WTC11 (cell line): ENCODE results near the gene ACRV1.

Experiments used
- ESRRA ChIP-seq: sonication (generic); formaldehyde crosslinking; IDR thresholded peaks from 2 replicates; pipeline ENCODE4 v1.8.1; 2022; ENCODE audit warnings: mild to moderate bottlenecking, missing genetic modification reagents, borderline replicate concordance
- FOXK1 ChIP-seq: sonication (generic); formaldehyde crosslinking; IDR thresholded peaks from 2 replicates; pipeline ENCODE4 v1.8.0; 2022; ENCODE audit warnings: mild to moderate bottlenecking, moderate library complexity, missing genetic modification reagents
- NFE2L1 ChIP-seq: sonication (generic); formaldehyde crosslinking; IDR thresholded peaks from 2 replicates; pipeline ENCODE4 v1.8.1; 2023; ENCODE audit warnings: missing genetic modification reagents
- NFYB ChIP-seq: sonication (generic); formaldehyde crosslinking; conservative IDR thresholded peaks from 2 replicates; pipeline ENCODE4 v1.8.0; 2022; ENCODE audit warnings: low read depth, missing genetic modification reagents
- SP1 ChIP-seq: sonication (generic); formaldehyde crosslinking; conservative IDR thresholded peaks from 2 replicates; pipeline ENCODE4 v1.8.1; 2022; ENCODE audit warnings: missing genetic modification reagents
- TF ChIP-seq, protein P1 (sequence below): fragments of 200-600 bp; IDR thresholded peaks from 2 replicates; pipeline ENCODE4 v1.8.0; 2022; ENCODE audit warnings: antibody characterized with exemption
- TF ChIP-seq, protein P2 (sequence below): sonication (generic); formaldehyde crosslinking; IDR thresholded peaks from 2 replicates; pipeline ENCODE4 v1.8.1; 2022; ENCODE audit warnings: mild to moderate bottlenecking, missing genetic modification reagents, moderate library complexity, borderline replicate concordance
- TF ChIP-seq, protein P3 (sequence below): sonication (generic); formaldehyde crosslinking; IDR thresholded peaks from 2 replicates; pipeline ENCODE4 v1.8.1; 2023; ENCODE audit warnings: mild to moderate bottlenecking, missing genetic modification reagents, moderate library complexity
- TF ChIP-seq, protein P4 (sequence below): sonication (generic); formaldehyde crosslinking; IDR thresholded peaks from 2 replicates; pipeline ENCODE4 v1.8.0; 2022; ENCODE audit warnings: mild to moderate bottlenecking, missing genetic modification reagents
- TF ChIP-seq, protein P5 (sequence below): sonication (generic); formaldehyde crosslinking; IDR thresholded peaks from 2 replicates; pipeline ENCODE4 v1.8.1; 2022; ENCODE audit warnings: low read depth, mild to moderate bottlenecking, moderate library complexity, missing genetic modification reagents, borderline replicate concordance
- TF ChIP-seq, protein P6 (sequence below): sonication (generic); formaldehyde crosslinking; IDR thresholded peaks from 2 replicates; pipeline ENCODE4 v1.8.0; 2022; ENCODE audit warnings: missing genetic modification reagents

DNA sequence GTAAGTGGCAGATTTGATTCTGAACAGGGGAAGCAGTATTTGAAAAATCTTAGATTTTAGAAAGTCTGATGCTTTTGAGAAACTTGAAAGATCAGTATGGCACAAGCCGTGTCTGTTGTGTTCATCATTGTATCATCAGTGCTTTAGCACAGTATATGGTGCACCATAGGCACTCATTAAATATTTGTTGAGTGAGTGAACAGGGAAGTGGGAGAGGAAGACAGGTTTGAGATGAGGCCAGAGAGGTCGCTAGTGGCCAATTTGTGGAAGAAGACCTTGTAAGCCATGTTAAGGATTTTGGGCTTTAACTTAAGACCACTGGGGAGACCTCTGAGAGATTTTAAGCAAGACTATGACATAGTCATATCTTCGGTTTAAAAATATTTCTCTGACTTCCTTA, 42.8 kb downstream of the ACRV1 start:
- TF ChIP-seq, protein P1, sequence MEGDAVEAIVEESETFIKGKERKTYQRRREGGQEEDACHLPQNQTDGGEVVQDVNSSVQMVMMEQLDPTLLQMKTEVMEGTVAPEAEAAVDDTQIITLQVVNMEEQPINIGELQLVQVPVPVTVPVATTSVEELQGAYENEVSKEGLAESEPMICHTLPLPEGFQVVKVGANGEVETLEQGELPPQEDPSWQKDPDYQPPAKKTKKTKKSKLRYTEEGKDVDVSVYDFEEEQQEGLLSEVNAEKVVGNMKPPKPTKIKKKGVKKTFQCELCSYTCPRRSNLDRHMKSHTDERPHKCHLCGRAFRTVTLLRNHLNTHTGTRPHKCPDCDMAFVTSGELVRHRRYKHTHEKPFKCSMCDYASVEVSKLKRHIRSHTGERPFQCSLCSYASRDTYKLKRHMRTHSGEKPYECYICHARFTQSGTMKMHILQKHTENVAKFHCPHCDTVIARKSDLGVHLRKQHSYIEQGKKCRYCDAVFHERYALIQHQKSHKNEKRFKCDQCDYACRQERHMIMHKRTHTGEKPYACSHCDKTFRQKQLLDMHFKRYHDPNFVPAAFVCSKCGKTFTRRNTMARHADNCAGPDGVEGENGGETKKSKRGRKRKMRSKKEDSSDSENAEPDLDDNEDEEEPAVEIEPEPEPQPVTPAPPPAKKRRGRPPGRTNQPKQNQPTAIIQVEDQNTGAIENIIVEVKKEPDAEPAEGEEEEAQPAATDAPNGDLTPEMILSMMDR: no peak
- TF ChIP-seq, protein P2, sequence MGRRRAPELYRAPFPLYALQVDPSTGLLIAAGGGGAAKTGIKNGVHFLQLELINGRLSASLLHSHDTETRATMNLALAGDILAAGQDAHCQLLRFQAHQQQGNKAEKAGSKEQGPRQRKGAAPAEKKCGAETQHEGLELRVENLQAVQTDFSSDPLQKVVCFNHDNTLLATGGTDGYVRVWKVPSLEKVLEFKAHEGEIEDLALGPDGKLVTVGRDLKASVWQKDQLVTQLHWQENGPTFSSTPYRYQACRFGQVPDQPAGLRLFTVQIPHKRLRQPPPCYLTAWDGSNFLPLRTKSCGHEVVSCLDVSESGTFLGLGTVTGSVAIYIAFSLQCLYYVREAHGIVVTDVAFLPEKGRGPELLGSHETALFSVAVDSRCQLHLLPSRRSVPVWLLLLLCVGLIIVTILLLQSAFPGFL (CRISPR knock-in tag): no peak
- TF ChIP-seq, protein P3, sequence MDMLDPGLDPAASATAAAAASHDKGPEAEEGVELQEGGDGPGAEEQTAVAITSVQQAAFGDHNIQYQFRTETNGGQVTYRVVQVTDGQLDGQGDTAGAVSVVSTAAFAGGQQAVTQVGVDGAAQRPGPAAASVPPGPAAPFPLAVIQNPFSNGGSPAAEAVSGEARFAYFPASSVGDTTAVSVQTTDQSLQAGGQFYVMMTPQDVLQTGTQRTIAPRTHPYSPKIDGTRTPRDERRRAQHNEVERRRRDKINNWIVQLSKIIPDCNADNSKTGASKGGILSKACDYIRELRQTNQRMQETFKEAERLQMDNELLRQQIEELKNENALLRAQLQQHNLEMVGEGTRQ (CRISPR knock-in tag): no peak
- TF ChIP-seq FOXK1 (no peak), NFYB (CRISPR knock-in tag) (no peak), NFE2L1 (CRISPR knock-in tag) (no peak), SP1 (CRISPR knock-in tag) (no peak), ESRRA (CRISPR knock-in tag) (no peak)
- TF ChIP-seq, protein P4, sequence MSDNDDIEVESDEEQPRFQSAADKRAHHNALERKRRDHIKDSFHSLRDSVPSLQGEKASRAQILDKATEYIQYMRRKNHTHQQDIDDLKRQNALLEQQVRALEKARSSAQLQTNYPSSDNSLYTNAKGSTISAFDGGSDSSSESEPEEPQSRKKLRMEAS: no peak
- TF ChIP-seq, protein P5, sequence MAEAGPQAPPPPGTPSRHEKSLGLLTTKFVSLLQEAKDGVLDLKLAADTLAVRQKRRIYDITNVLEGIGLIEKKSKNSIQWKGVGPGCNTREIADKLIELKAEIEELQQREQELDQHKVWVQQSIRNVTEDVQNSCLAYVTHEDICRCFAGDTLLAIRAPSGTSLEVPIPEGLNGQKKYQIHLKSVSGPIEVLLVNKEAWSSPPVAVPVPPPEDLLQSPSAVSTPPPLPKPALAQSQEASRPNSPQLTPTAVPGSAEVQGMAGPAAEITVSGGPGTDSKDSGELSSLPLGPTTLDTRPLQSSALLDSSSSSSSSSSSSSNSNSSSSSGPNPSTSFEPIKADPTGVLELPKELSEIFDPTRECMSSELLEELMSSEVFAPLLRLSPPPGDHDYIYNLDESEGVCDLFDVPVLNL (CRISPR knock-in tag): no peak
- TF ChIP-seq, protein P6, sequence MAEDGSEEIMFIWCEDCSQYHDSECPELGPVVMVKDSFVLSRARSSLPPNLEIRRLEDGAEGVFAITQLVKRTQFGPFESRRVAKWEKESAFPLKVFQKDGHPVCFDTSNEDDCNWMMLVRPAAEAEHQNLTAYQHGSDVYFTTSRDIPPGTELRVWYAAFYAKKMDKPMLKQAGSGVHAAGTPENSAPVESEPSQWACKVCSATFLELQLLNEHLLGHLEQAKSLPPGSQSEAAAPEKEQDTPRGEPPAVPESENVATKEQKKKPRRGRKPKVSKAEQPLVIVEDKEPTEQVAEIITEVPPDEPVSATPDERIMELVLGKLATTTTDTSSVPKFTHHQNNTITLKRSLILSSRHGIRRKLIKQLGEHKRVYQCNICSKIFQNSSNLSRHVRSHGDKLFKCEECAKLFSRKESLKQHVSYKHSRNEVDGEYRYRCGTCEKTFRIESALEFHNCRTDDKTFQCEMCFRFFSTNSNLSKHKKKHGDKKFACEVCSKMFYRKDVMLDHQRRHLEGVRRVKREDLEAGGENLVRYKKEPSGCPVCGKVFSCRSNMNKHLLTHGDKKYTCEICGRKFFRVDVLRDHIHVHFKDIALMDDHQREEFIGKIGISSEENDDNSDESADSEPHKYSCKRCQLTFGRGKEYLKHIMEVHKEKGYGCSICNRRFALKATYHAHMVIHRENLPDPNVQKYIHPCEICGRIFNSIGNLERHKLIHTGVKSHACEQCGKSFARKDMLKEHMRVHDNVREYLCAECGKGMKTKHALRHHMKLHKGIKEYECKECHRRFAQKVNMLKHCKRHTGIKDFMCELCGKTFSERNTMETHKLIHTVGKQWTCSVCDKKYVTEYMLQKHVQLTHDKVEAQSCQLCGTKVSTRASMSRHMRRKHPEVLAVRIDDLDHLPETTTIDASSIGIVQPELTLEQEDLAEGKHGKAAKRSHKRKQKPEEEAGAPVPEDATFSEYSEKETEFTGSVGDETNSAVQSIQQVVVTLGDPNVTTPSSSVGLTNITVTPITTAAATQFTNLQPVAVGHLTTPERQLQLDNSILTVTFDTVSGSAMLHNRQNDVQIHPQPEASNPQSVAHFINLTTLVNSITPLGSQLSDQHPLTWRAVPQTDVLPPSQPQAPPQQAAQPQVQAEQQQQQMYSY (CRISPR knock-in tag): no peak
